ENCODE data around the gene SLC38A4.

SLC38A4 gene

GRCh38 chr12:46723629-46724419 lies 102.0 kb downstream of the SLC38A4 start:
- Histone ChIP-seq H3K9me3 (ENCODE audit: insufficient read depth, low read length) (no peaks in the 10 kb centered on the region), H3K4me3 (ENCODE audit: low read length) (no peak overlapping the region), H4K20me1 (ENCODE audit: insufficient read depth, low read length) (no peaks in the 10 kb centered on the region), H3K27ac (ENCODE audit: low read length) (no peak overlapping the region), H3K36me3 (replicated peaks; ENCODE audit: low read depth, low read length) (no peaks in the 10 kb centered on the region), H3K27me3 (ENCODE audit: low read depth, low read length) (no peaks in the 10 kb centered on the region), H3K4me1 (ENCODE audit: low read length) (no peaks in the 10 kb centered on the region), H3K9ac (ENCODE audit: low read length) (no peak overlapping the region), H3K79me2 (ENCODE audit: low read length) (no peaks in the 10 kb centered on the region), H3K4me2 (ENCODE audit: low read length) (no peak overlapping the region), H2AFZ (ENCODE audit: low read depth, low read length) (no peak overlapping the region)
- no peak for TF ChIP-seq EZH2phosphoT487 (IDR thresholded peaks at IDR 0.05; ENCODE audit: low read depth)
- TF ChIP-seq CTCF (IDR thresholded peaks at IDR 0.05; ENCODE audit: low read depth, low read length), result no peak

GRCh38 chr12:46722394-46723185 lies 103.2 kb downstream of the SLC38A4 start:
- H3K4me3 ChIP-seq (ENCODE audit: low read length), result no peak overlapping the region
- H3K27ac ChIP-seq (ENCODE audit: low read length), result no peak overlapping the region
- no peak overlapping the region for H3K4me2 ChIP-seq (ENCODE audit: low read length)
- H3K4me1 ChIP-seq (ENCODE audit: low read length), result no peaks in the 10 kb centered on the region
- no peak overlapping the region for H2AFZ ChIP-seq (ENCODE audit: low read depth, low read length)
- H3K27me3 ChIP-seq (ENCODE audit: low read depth, low read length), result no peaks in the 10 kb centered on the region
- H3K9ac ChIP-seq (ENCODE audit: low read length), result no peak overlapping the region
- no peaks in the 10 kb centered on the region for H3K9me3 ChIP-seq (ENCODE audit: insufficient read depth, low read length)
- H3K36me3 ChIP-seq (replicated peaks; ENCODE audit: low read depth, low read length), result no peaks in the 10 kb centered on the region
- no peaks in the 10 kb centered on the region for H3K79me2 ChIP-seq (ENCODE audit: low read length)
- TF ChIP-seq EZH2phosphoT487 (IDR thresholded peaks at IDR 0.05; ENCODE audit: low read depth), result no peak
- no peak for TF ChIP-seq CTCF (IDR thresholded peaks at IDR 0.05; ENCODE audit: low read depth, low read length)
- no peaks in the 10 kb centered on the region for H4K20me1 ChIP-seq (ENCODE audit: insufficient read depth, low read length)

GRCh38 chr12:46718495-46718894 lies 107.3 kb downstream of the SLC38A4 start:
- H3K36me3 ChIP-seq (replicated peaks; ENCODE audit: low read depth, low read length), result no peaks in the 10 kb centered on the region
- no peak overlapping the region for H3K9ac ChIP-seq (ENCODE audit: low read length)
- H3K4me3 ChIP-seq (ENCODE audit: low read length), result no peak overlapping the region
- no peak overlapping the region for H3K4me2 ChIP-seq (ENCODE audit: low read length)
- no peak for TF ChIP-seq CTCF (IDR thresholded peaks at IDR 0.05; ENCODE audit: low read depth, low read length)
- no peak for TF ChIP-seq EZH2phosphoT487 (IDR thresholded peaks at IDR 0.05; ENCODE audit: low read depth)
- H3K4me1 ChIP-seq (ENCODE audit: low read length), result no peaks in the 10 kb centered on the region
- no peaks in the 10 kb centered on the region for H3K27me3 ChIP-seq (ENCODE audit: low read depth, low read length)
- H3K27ac ChIP-seq (ENCODE audit: low read length), result no peak overlapping the region
- no peak overlapping the region for H2AFZ ChIP-seq (ENCODE audit: low read depth, low read length)
- no peaks in the 10 kb centered on the region for H3K79me2 ChIP-seq (ENCODE audit: low read length)
- no peaks in the 10 kb centered on the region for H3K9me3 ChIP-seq (ENCODE audit: insufficient read depth, low read length)
- H4K20me1 ChIP-seq (ENCODE audit: insufficient read depth, low read length), result no peaks in the 10 kb centered on the region

GRCh38 chr12:46717868-46718267 lies 107.9 kb downstream of the SLC38A4 start:
- no peak overlapping the region for H3K27ac ChIP-seq (ENCODE audit: low read length)
- no peaks in the 10 kb centered on the region for H3K36me3 ChIP-seq (replicated peaks; ENCODE audit: low read depth, low read length)
- H3K9me3 ChIP-seq (ENCODE audit: insufficient read depth, low read length), result no peaks in the 10 kb centered on the region
- TF ChIP-seq CTCF (IDR thresholded peaks at IDR 0.05; ENCODE audit: low read depth, low read length), result no peak
- no peak for TF ChIP-seq EZH2phosphoT487 (IDR thresholded peaks at IDR 0.05; ENCODE audit: low read depth)
- H2AFZ ChIP-seq (ENCODE audit: low read depth, low read length), result no peak overlapping the region
- H3K79me2 ChIP-seq (ENCODE audit: low read length), result no peaks in the 10 kb centered on the region
- H3K4me1 ChIP-seq (ENCODE audit: low read length), result no peaks in the 10 kb centered on the region
- H3K9ac ChIP-seq (ENCODE audit: low read length), result no peak overlapping the region
- H3K4me3 ChIP-seq (ENCODE audit: low read length), result no peak overlapping the region
- H3K4me2 ChIP-seq (ENCODE audit: low read length), result no peak overlapping the region
- no peaks in the 10 kb centered on the region for H4K20me1 ChIP-seq (ENCODE audit: insufficient read depth, low read length)
- no peaks in the 10 kb centered on the region for H3K27me3 ChIP-seq (ENCODE audit: low read depth, low read length)
